ENCODE results near the gene RRAS. TPM values are rescaled to one million over a fixed set of nuclear protein-coding genes. Genes with fewer than 3 reads are reported as not detected.

Gene RRAS
- total and polyA plus RNA-seq, 9 donors = 15.3 to 36.4 (median 31.4) TPM

DNA sequence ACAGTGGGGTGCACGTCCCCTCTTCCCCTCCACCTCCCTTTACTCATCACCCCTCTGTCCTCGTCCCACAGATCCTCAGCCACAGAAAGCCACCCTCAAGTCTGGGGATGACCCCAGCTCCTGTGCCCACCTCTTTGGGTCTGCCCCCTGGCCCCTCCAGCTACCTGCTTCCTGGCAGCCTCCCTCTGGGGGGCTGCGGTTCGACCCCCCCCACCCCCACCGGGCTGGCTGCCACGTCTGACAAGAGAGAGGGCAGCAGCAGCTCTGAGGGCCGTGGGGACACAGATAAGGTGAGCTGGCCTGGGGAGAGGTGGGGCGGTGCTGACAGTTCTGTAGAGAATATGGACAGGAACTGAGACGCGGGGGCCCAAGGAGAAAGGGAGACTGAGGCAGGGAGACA, 14.6 kb upstream of the RRAS start:
- no peaks in the 10 kb centered on the region for H3K4me1 ChIP-seq (ENCODE audit: control insufficient read depth, insufficient read depth, low read length)
- H3K36me3 ChIP-seq (ENCODE audit: control insufficient read depth, insufficient read depth, low read length) = peaks cover 88% of the 10 kb centered on the region
- no peak overlapping the region for H3K27ac ChIP-seq (ENCODE audit: low read length)
- 80% methylated on average over 7 of the region's 10 CpGs for WGBS (ENCODE audit: insufficient coverage)
- no peak overlapping the region for H3K4me3 ChIP-seq (ENCODE audit: low read length)
- H3K27me3 ChIP-seq (ENCODE audit: control insufficient read depth, insufficient read depth, low read length) = no peaks in the 10 kb centered on the region
- no peak for DNase-seq
- no peaks in the 10 kb centered on the region for H3K9me3 ChIP-seq (replicated peaks; ENCODE audit: control insufficient read depth, low read depth, low read length)

DNA sequence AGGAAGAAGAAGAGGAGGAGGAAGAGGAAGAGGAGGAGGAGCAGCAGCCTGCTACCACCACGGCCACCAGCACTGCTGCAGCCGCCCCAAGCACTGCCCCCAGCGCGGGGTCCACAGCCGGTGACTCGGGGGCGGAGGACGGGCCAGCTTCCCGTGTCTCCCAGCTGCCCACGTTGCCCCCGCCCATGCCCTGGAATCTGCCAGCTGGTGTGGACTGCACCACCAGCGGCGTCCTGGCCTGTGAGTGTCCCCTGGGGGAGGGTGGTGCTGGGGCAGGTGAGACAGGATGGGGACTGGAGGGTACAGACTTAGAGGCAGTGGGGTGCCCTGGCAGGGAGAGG, 13.5 kb upstream of the RRAS start:
- Histone ChIP-seq H3K9me3 (replicated peaks; ENCODE audit: control insufficient read depth, low read depth, low read length) (no peaks in the 10 kb centered on the region), H3K27ac (ENCODE audit: low read length) (no peak overlapping the region), H3K4me3 (ENCODE audit: low read length) (no peak overlapping the region), H3K36me3 (ENCODE audit: control insufficient read depth, insufficient read depth, low read length) (peaks cover 86% of the 10 kb centered on the region), H3K4me1 (ENCODE audit: control insufficient read depth, insufficient read depth, low read length) (no peaks in the 10 kb centered on the region), H3K27me3 (ENCODE audit: control insufficient read depth, insufficient read depth, low read length) (no peaks in the 10 kb centered on the region)
- no peak for DNase-seq
- WGBS (ENCODE audit: insufficient coverage) = 90% methylated on average over 13 of the region's 13 CpGs

GRCh38 chr19:49652551-49653465, 12.9 kb upstream of the RRAS start:
- 90% methylated on average over 49 of the region's 58 CpGs for WGBS (ENCODE audit: insufficient coverage)
- no peak for DNase-seq
- H3K36me3 ChIP-seq (ENCODE audit: control insufficient read depth, insufficient read depth, low read length) = peaks cover 86% of the 10 kb centered on the region

GRCh38 chr19:49651820-49652550, 12.0 kb upstream of the RRAS start:
- H3K27ac ChIP-seq (ENCODE audit: low read length) = no peak overlapping the region
- no peaks in the 10 kb centered on the region for H3K9me3 ChIP-seq (replicated peaks; ENCODE audit: control insufficient read depth, low read depth, low read length)
- peaks cover 81% of the 10 kb centered on the region for H3K36me3 ChIP-seq (ENCODE audit: control insufficient read depth, insufficient read depth, low read length)
- DNase-seq = no peak
- no peaks in the 10 kb centered on the region for H3K4me1 ChIP-seq (ENCODE audit: control insufficient read depth, insufficient read depth, low read length)
- no peak overlapping the region for H3K4me3 ChIP-seq (ENCODE audit: low read length)
- no peaks in the 10 kb centered on the region for H3K27me3 ChIP-seq (ENCODE audit: control insufficient read depth, insufficient read depth, low read length)
- 95% methylated on average over 94 of the region's 110 CpGs for WGBS (ENCODE audit: insufficient coverage)

More at GRCh38 chr19:49652551-49653465, 12.9 kb upstream of the RRAS start:
- no peak overlapping the region for H3K27ac ChIP-seq (ENCODE audit: low read length)
- no peaks in the 10 kb centered on the region for H3K27me3 ChIP-seq (ENCODE audit: control insufficient read depth, insufficient read depth, low read length)
- H3K4me1 ChIP-seq (ENCODE audit: control insufficient read depth, insufficient read depth, low read length) = no peaks in the 10 kb centered on the region
- no peaks in the 10 kb centered on the region for H3K9me3 ChIP-seq (replicated peaks; ENCODE audit: control insufficient read depth, low read depth, low read length)
- H3K4me3 ChIP-seq (ENCODE audit: low read length) = no peak overlapping the region

GRCh38 chr19:49651029-49651819, 11.3 kb upstream of the RRAS start:
- H3K36me3 ChIP-seq (ENCODE audit: control insufficient read depth, insufficient read depth, low read length) = peaks cover 81% of the 10 kb centered on the region
- 94% methylated on average over 66 of the region's 72 CpGs for WGBS (ENCODE audit: insufficient coverage)

GRCh38 chr19:49646586-49646985, 6.6 kb upstream of the RRAS start:
- Histone ChIP-seq H3K4me1 (ENCODE audit: control insufficient read depth, insufficient read depth, low read length) (peaks cover 14% of the 10 kb centered on the region), H3K4me3 (ENCODE audit: low read length) (no peak overlapping the region), H3K9me3 (replicated peaks; ENCODE audit: control insufficient read depth, low read depth, low read length) (no peaks in the 10 kb centered on the region), H3K36me3 (ENCODE audit: control insufficient read depth, insufficient read depth, low read length) (peaks cover 61% of the 10 kb centered on the region), H3K27me3 (ENCODE audit: control insufficient read depth, insufficient read depth, low read length) (no peaks in the 10 kb centered on the region), H3K27ac (ENCODE audit: low read length) (no peak overlapping the region)
- DNase-seq = no peak
- WGBS (ENCODE audit: insufficient coverage) = 88% methylated on average over 11 of the region's 17 CpGs

More at GRCh38 chr19:49651029-49651819, 11.3 kb upstream of the RRAS start:
- H3K9me3 ChIP-seq (replicated peaks; ENCODE audit: control insufficient read depth, low read depth, low read length) = no peaks in the 10 kb centered on the region
- no peak overlapping the region for H3K4me3 ChIP-seq (ENCODE audit: low read length)
- no peaks in the 10 kb centered on the region for H3K27me3 ChIP-seq (ENCODE audit: control insufficient read depth, insufficient read depth, low read length)
- no peak for DNase-seq
- H3K27ac ChIP-seq (ENCODE audit: low read length) = no peak overlapping the region
- no peaks in the 10 kb centered on the region for H3K4me1 ChIP-seq (ENCODE audit: control insufficient read depth, insufficient read depth, low read length)

GRCh38 chr19:49645995-49646394, 6.1 kb upstream of the RRAS start:
- Histone ChIP-seq H3K27me3 (ENCODE audit: control insufficient read depth, insufficient read depth, low read length) (no peaks in the 10 kb centered on the region), H3K27ac (ENCODE audit: low read length) (no peak overlapping the region), H3K4me1 (ENCODE audit: control insufficient read depth, insufficient read depth, low read length) (peaks cover 20% of the 10 kb centered on the region), H3K9me3 (replicated peaks; ENCODE audit: control insufficient read depth, low read depth, low read length) (no peaks in the 10 kb centered on the region), H3K36me3 (ENCODE audit: control insufficient read depth, insufficient read depth, low read length) (peaks cover 57% of the 10 kb centered on the region), H3K4me3 (ENCODE audit: low read length) (no peak overlapping the region)
- DNase-seq = no peak
- WGBS (ENCODE audit: insufficient coverage) = 76% methylated on average over 6 of the region's 13 CpGs

GRCh38 chr19:49645592-49645991, 5.6 kb upstream of the RRAS start:
- no peak overlapping the region for H3K4me3 ChIP-seq (ENCODE audit: low read length)
- H3K27ac ChIP-seq (ENCODE audit: low read length) = no peak overlapping the region
- H3K36me3 ChIP-seq (ENCODE audit: control insufficient read depth, insufficient read depth, low read length) = peaks cover 56% of the 10 kb centered on the region
- no peaks in the 10 kb centered on the region for H3K9me3 ChIP-seq (replicated peaks; ENCODE audit: control insufficient read depth, low read depth, low read length)
- DNase-seq = no peak
- H3K27me3 ChIP-seq (ENCODE audit: control insufficient read depth, insufficient read depth, low read length) = no peaks in the 10 kb centered on the region
- WGBS (ENCODE audit: insufficient coverage) = 97% methylated on average over 7 of the region's 11 CpGs
- H3K4me1 ChIP-seq (ENCODE audit: control insufficient read depth, insufficient read depth, low read length) = peaks cover 24% of the 10 kb centered on the region

DNA sequence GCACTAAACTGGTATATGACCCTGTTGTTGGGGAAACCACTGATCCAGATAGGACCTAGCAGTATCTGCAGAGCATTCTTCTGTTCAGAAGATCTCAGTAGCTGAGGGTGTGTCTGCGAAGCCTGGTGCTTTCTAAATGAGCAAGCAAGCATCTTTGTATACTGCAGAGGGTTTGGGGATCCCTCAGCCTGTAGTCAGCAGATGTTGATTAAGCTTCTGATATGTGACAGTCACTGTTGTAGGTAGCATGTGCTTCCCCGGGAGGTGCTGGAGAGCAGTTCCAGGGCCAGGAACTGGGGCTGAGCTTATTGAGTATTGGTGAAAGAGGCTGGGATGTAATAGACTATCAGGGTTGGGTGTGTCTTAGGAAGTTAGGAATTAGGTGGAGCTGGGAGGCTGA, 3.5 kb upstream of the RRAS start:
- Histone ChIP-seq H3K27ac (ENCODE audit: low read length) (no peak overlapping the region), H3K4me3 (ENCODE audit: low read length) (no peak overlapping the region), H3K9me3 (replicated peaks; ENCODE audit: control insufficient read depth, low read depth, low read length) (no peaks in the 10 kb centered on the region), H3K4me1 (ENCODE audit: control insufficient read depth, insufficient read depth, low read length) (peaks cover 38% of the 10 kb centered on the region), H3K36me3 (ENCODE audit: control insufficient read depth, insufficient read depth, low read length) (peaks cover 37% of the 10 kb centered on the region), H3K27me3 (ENCODE audit: control insufficient read depth, insufficient read depth, low read length) (no peaks in the 10 kb centered on the region)
- 68% methylated on average over 2 of the region's 2 CpGs for WGBS (ENCODE audit: insufficient coverage)
- DNase-seq = no peak

Data from muscle of leg (tissue), 11 donors.